Esophagus muscularis mucosa (tissue), 4 donors: ENCODE data around the gene NRBF2. TPM values are rescaled to one million over a fixed set of nuclear protein-coding genes. Genes with fewer than 3 reads are reported as not detected.

Experiments used
- DNase-seq: peaks from one replicate; pipeline ENCODE4 v3.0.0-alpha.2; 2017; ENCODE audit errors: extremely low spot score
- H3K27ac ChIP-seq, 4 donors: fragments of 200-600 bp; sonication (generic); replicated peaks in 1 of 4; 1 replicate in 3 of 4; 2 replicates in 1 of 4; pipeline ENCODE4 v1.5.1; 2016 to 2019; ENCODE audit warnings: mild to moderate bottlenecking in 1 of 4
- H3K27me3 ChIP-seq, 4 donors: fragments of 200-600 bp; sonication (generic); one replicate each; pipeline versions ENCODE4 v1.5.1 to v1.6.0; 2016 to 2019
- H3K36me3 ChIP-seq, 4 donors: fragments of 200-600 bp; sonication (generic); one replicate each; pipeline ENCODE4 v1.5.1; 2016 to 2019
- H3K4me1 ChIP-seq, 4 donors: fragments of 200-600 bp; sonication (generic); one replicate each; pipeline ENCODE4 v1.5.1; 2016 to 2019
- H3K4me3 ChIP-seq, 4 donors: fragments of 200-600 bp; sonication (generic); 1 replicate in 2 of 4; 2 replicates in 2 of 4; pipeline ENCODE4 v1.5.1; 2016 to 2019; ENCODE audit warnings: mild to moderate bottlenecking in 4 of 4, moderate library complexity in 1 of 4
- H3K9me3 ChIP-seq, 4 donors: fragments of 200-600 bp; sonication (generic); 1 replicate in 3 of 4; 2 replicates in 1 of 4; pipeline ENCODE4 v1.5.1; 2016 to 2019
- EP300 ChIP-seq: sonication (generic); formaldehyde crosslinking; IDR thresholded peaks from one replicate; pipeline ENCODE4 v1.6.1; 2017; ENCODE audit warnings: antibody characterized with exemption
- POLR2A ChIP-seq: fragments of 450-650 bp; IDR thresholded peaks from one replicate; pipeline ENCODE4 v1.6.1; 2017; ENCODE audit warnings: antibody characterized with exemption, moderate library complexity, mild to moderate bottlenecking, low read depth
- POLR2AphosphoS5 ChIP-seq, 2 donors: sonication (generic); formaldehyde crosslinking; IDR thresholded peaks; one replicate each; pipeline ENCODE4 v1.6.1; 2017; ENCODE audit warnings: antibody characterized with exemption in 2 of 2
- WGBS: methylation state at CpG from one replicate; pipeline ENCODE4 v1.1.5; 2018; 5-methylcytosine and 5-hydroxymethylcytosine counted together
- intact Hi-C: fragments of 100-400 bp; cut with DNase I; formaldehyde crosslinking; loops from one replicate; pipeline ENCODE4 v1.15.1; 2023
- total RNA-seq, 4 donors: library from RNA; depleted of rRNA; stranded (reverse); fragments of >200 nt; gene quantifications; one replicate each; pipeline versions ENCODE4 v1.1.0 to v1.2.1, GENCODE V29; 2016
- TF ChIP-seq, protein P1 (sequence below), 3 experiments: fragments of 200-600 bp in 2 of 3; fragments of 450-650 bp in 1 of 3; sonication (generic) in 2 of 3; IDR thresholded peaks; one replicate each; pipeline ENCODE4 v1.5.1; 2017 to 2019; ENCODE audit warnings: antibody characterized with exemption in 3 of 3, mild to moderate bottlenecking in 2 of 3, moderate library complexity in 1 of 3

Gene NRBF2
- total RNA-seq, 4 donors from 2014 or later, result 9.6 to 16.7 (median 11.7) TPM

DNA sequence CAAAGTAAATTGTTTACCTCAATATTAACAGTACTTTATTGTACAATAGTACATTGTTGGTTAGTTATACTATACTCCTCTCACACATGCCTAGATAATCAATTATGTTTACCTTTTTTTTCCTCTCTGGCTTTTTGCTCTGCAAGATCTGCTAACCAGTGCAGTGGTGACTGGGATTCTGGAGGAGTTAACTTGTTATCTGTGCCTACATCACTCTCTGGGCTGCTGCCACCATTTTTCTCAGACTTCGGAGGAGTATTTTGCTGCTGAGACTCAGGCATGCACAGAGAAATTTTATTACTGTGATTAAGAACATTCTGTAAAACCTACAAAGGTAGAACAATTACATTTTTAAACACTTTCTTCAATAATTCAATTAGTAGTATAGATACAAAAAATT is 59.7 kb downstream of the NRBF2 start:
- H3K9me3 ChIP-seq, result no peaks in the 10 kb centered on the region
- intact Hi-C loops, result no loop called here
- peaks cover 0 to 9% (median 4%) of the 10 kb centered on the region in 4 donors for H3K4me1 ChIP-seq
- no peaks in the 10 kb centered on the region for H3K27me3 ChIP-seq
- H3K27ac ChIP-seq, result no peak overlapping the region
- WGBS, result 63% methylated on average over 1 of the region's 1 CpG
- DNase-seq, result no peak
- TF ChIP-seq POLR2A, result no peak
- TF ChIP-seq EP300, result no peak
- TF ChIP-seq, protein P1, sequence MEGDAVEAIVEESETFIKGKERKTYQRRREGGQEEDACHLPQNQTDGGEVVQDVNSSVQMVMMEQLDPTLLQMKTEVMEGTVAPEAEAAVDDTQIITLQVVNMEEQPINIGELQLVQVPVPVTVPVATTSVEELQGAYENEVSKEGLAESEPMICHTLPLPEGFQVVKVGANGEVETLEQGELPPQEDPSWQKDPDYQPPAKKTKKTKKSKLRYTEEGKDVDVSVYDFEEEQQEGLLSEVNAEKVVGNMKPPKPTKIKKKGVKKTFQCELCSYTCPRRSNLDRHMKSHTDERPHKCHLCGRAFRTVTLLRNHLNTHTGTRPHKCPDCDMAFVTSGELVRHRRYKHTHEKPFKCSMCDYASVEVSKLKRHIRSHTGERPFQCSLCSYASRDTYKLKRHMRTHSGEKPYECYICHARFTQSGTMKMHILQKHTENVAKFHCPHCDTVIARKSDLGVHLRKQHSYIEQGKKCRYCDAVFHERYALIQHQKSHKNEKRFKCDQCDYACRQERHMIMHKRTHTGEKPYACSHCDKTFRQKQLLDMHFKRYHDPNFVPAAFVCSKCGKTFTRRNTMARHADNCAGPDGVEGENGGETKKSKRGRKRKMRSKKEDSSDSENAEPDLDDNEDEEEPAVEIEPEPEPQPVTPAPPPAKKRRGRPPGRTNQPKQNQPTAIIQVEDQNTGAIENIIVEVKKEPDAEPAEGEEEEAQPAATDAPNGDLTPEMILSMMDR (IDR thresholded peaks at IDR 0.05), result no peak
- TF ChIP-seq POLR2AphosphoS5 (IDR thresholded peaks at IDR 0.05), result no peak
- no peak overlapping the region for H3K4me3 ChIP-seq
- peaks cover 32 to 94% (median 68%) of the 10 kb centered on the region in 4 donors for H3K36me3 ChIP-seq

DNA sequence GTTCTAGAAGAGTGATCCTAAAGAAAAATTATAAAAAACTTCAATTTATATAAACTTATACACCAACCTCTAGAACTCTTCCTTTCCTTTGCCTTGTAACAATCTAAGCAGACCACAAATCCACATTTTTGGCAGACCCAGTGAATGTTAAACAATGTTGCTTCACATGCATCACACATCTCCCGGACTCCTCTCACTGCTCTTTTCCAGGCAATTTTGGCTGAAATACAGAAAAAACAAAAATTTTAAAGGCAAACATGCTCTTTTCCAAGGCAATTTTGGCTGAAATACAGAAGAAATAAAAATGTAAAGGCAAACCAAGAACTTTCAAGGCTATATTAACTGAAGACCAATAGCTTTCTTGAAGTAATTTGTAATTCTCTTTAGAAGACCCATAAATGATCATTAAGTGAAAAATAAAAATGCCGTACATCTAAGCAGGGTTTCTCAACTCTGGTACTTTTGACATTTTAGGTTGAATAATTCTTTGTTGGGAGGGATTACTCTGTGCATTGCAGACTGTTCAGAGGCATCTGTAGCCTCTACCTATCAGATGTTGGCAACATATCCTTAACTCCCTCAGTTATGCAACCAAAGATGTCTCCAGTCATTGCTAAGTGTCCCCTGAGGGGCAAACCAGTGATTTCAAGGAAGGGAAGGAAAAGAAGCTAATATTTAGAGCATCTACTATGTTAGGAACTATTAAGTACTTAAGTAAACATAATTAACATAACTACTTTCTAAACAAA is 64.4 kb downstream of the NRBF2 start:
- Histone ChIP-seq H3K27ac (no peak overlapping the region), H3K4me3 (no peak overlapping the region), H3K9me3 (no peaks in the 10 kb centered on the region), H3K4me1 (peaks cover 0 to 30% (median 19%) of the 10 kb centered on the region in 4 donors), H3K36me3 (peaks cover 13 to 64% (median 36%) of the 10 kb centered on the region in 4 donors), H3K27me3 (no peaks in the 10 kb centered on the region)
- WGBS, result 50% methylated on average over 2 of the region's 2 CpGs
- TF ChIP-seq, protein P1 (IDR thresholded peaks at IDR 0.05), result no peak
- TF ChIP-seq POLR2AphosphoS5 (IDR thresholded peaks at IDR 0.05) (no peak), POLR2A (no peak), EP300 (no peak)
- intact Hi-C loops, result no loop called here
- DNase-seq, result no peak

DNA sequence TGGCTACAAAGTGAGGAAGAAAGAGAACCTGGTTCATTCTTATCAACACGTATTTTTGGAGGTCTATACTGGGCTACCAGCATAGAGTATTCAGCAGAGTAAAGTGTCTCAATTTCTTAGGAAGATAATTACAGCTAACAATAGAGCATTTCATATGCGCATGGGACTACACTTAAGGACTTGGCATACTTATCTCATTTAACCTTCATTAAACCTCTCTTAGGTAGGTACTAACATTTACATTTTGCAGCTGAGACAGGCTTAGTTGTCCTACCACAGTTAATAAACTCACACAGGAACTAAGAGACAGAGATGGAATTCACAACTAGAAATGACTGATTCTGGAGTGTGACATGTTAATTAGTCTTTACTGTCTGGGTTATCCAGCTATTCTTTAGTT is 66.6 kb downstream of the NRBF2 start:
- no peak for DNase-seq
- no peak overlapping the region for H3K4me3 ChIP-seq
- WGBS, result 95% methylated on average over 2 of the region's 2 CpGs
- H3K27ac ChIP-seq, result no peak overlapping the region
- TF ChIP-seq, protein P1 (IDR thresholded peaks at IDR 0.05), result no peak
- no peak for TF ChIP-seq POLR2AphosphoS5 (IDR thresholded peaks at IDR 0.05)
- TF ChIP-seq POLR2A, result no peak
- TF ChIP-seq EP300, result no peak
- peaks cover 0 to 34% (median 24%) of the 10 kb centered on the region in 4 donors for H3K4me1 ChIP-seq
- intact Hi-C loops, result no loop called here
- no peaks in the 10 kb centered on the region for H3K27me3 ChIP-seq
- no peaks in the 10 kb centered on the region for H3K9me3 ChIP-seq
- H3K36me3 ChIP-seq, result peaks cover 8 to 42% (median 22%) of the 10 kb centered on the region in 4 donors

DNA sequence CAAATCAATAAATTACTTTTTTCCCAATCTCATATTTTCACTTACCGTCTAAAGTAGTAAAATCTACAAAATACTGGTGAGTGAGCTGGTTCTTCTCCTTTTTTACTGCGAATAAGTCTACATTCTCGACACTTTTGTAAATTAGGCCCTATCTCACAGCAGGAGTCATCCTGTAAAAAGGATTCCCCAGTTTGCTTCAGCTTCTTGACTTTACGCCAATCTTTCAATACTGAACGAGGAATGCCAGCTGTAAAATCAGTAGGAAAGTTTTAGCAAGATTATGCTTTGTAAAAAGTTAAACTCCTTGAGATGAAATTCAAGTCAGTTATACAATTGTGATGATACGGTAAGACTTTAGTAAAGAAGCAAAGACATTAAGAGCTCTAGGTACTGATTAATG is 67.3 kb downstream of the NRBF2 start:
- H3K9me3 ChIP-seq, result no peaks in the 10 kb centered on the region
- no peaks in the 10 kb centered on the region for H3K27me3 ChIP-seq
- intact Hi-C loops, result no loop called here
- 50% methylated on average over 6 of the region's 6 CpGs for WGBS
- H3K27ac ChIP-seq, result no peak overlapping the region
- peaks cover 0 to 42% (median 29%) of the 10 kb centered on the region in 4 donors for H3K4me1 ChIP-seq
- no peak overlapping the region for H3K4me3 ChIP-seq
- H3K36me3 ChIP-seq, result peaks cover 8 to 34% (median 21%) of the 10 kb centered on the region in 4 donors
- no peak for TF ChIP-seq EP300
- no peak for TF ChIP-seq POLR2AphosphoS5 (IDR thresholded peaks at IDR 0.05)
- TF ChIP-seq, protein P1 (IDR thresholded peaks at IDR 0.05), result no peak
- no peak for TF ChIP-seq POLR2A
- DNase-seq, result no peak
